Coronary artery (tissue), 2 donors: ENCODE data around the gene ANKRD11.

Experiments used
- DNase-seq: peaks from one replicate; pipeline ENCODE4 v3.0.0-alpha.2; 2017; ENCODE audit warnings: low spot score
- H3K27ac ChIP-seq, 2 donors: fragments of 200-600 bp; sonication (generic); one replicate each; pipeline ENCODE4 v1.5.1; 2016 to 2019
- H3K4me3 ChIP-seq: fragments of 200-600 bp; sonication (generic); 2 replicates; pipeline ENCODE4 v1.5.1; 2016; ENCODE audit warnings: mild to moderate bottlenecking, moderate library complexity
- CTCF ChIP-seq: fragments of 200-600 bp; sonication (generic); IDR thresholded peaks from one replicate; pipeline ENCODE4 v1.5.1; 2019; ENCODE audit warnings: antibody characterized with exemption

ANKRD11 gene

GRCh38 chr16:89489040-89489897, 1.1 kb downstream of the ANKRD11 start:
- Histone ChIP-seq H3K4me3 (peak overlapping the region; percentile 97), H3K27ac (peak overlapping the region; percentile 99)
- TF ChIP-seq CTCF: no peak
- DNase-seq: peak; percentile 93

- no peak for DNase-seq
- no peak overlapping the region for H3K4me3 ChIP-seq
- no peak overlapping the region for H3K27ac ChIP-seq
- TF ChIP-seq CTCF: no peak
Measured at GRCh38 chr16:89485701-89486246, 4.6 kb downstream of the ANKRD11 start.

GRCh38 chr16:89484923-89485679, 5.3 kb downstream of the ANKRD11 start:
- Histone ChIP-seq H3K27ac (no peak overlapping the region), H3K4me3 (no peak overlapping the region)
- no peak for DNase-seq
- no peak for TF ChIP-seq CTCF

- no peak for DNase-seq
- H3K4me3 ChIP-seq: no peak overlapping the region
- TF ChIP-seq CTCF: no peak
- H3K27ac ChIP-seq: no peak overlapping the region
Measured at GRCh38 chr16:89484041-89484501, 6.3 kb downstream of the ANKRD11 start.

DNA sequence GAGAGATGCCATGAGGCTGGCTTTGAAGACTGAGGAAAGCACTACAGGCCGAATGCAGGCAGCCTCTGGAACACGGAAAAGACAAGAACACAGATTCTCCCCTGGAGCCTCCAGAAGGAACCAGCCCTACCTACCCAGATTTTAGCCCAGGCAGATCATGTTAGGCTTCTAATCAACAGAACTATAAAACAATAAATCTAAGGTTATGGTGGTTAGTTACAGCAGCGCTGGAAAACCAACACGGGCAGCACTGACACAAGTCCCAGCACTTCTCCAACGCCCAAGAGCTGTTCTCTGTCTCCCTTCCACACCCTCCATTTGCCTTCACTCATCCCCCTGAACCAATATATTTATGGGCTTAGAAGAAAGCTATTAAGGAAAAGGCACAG, 7.5 kb downstream of the ANKRD11 start:
- no peak overlapping the region for H3K27ac ChIP-seq

GRCh38 chr16:89482150-89482816, 8.1 kb downstream of the ANKRD11 start:
- no peak overlapping the region for H3K4me3 ChIP-seq
- no peak for TF ChIP-seq CTCF
- no peak for DNase-seq
- no peak overlapping the region for H3K27ac ChIP-seq

More for the DNA sequence above, 7.5 kb downstream of the ANKRD11 start:
- DNase-seq: no peak
- no peak overlapping the region for H3K4me3 ChIP-seq
- TF ChIP-seq CTCF: no peak
